Skin epidermis (tissue), 12 donors: ENCODE data around the gene COL27A1.
A peak's percentile ranks its signal among the peaks of the same experiment; 100 is the strongest.
"Not testable (repeated sequence)": the region's sequence is repeated elsewhere in the genome, so short reads cannot be mapped to it uniquely, and the experiment has no call there.

Source experiments
- H3K27ac ChIP-seq, 21 experiments: fragments of 200-600 bp; sonication (generic) in 11 of 21; one replicate each; pipeline ENCODE4 v1.5.0; 2020; ENCODE audit warnings: mild to moderate bottlenecking in 3 of 21, inconsistent platforms in 2 of 21, moderate library complexity in 2 of 21
- H3K4me3 ChIP-seq, 7 experiments: fragments of 200-600 bp; sonication (generic) in 2 of 7; one replicate each; pipeline ENCODE4 v1.5.0; 2020; ENCODE audit warnings: inconsistent platforms in 2 of 7, mild to moderate bottlenecking in 2 of 7, moderate library complexity in 1 of 7

The COL27A1 gene

DNA sequence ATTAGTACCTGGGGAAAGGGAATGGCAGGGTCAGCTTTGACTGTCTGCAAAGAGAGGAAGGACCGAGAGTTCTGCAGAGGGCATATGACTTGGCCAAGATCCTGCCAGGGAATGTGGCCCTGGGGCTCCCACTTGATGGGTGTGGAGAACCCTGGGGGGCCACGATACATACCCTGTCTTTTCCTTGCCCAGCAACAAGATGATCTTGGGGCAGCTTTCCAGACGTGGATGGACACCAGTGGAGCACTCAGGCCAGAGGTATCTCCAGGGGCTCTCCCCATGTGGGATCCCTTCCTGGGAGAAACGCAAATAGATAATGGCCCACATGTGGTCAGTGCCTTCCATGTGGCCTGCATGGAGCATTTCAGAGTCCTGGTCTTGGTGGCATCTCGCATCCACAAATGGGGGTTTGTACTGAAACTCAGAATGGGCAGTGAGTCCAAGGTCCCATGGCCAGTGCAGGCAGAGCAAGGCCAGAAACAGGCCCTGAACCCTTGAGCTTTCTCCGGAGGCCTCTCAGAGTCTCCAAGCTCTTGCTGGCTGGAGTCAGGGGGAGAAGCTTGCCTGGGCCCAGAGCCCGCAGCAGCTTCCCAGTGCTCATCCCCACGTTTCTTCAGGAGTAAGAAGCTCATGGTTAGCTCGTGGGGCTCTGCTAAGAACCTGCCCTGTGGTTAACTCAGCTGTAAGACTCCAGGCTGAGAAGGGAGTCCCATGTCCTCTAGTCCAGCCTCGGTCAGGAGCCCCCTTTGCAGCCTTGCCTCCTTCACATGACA is 149.3 kb downstream of the COL27A1 start:
- Histone ChIP-seq H3K4me3 (no peak overlapping the region), H3K27ac (no peak overlapping the region)

DNA sequence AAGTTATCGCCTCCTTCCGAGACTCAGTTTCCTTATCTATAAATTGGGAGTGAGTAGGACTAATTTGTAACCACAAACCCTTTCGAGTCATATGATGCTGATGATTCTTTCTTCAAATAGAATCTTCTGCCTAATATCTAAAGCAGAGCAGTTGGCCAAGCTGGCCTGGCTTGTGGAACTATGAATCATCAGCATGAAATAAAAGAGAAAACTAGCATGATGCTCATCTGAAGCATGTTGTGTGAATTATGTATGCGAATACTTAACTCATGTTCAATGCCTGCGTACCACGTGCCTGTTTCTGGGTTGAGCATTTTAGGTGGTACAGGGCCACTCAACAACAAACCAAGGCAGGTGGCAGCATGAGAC is 152.5 kb downstream of the COL27A1 start:
- Histone ChIP-seq H3K4me3 (no peak overlapping the region), H3K27ac (peak overlapping the region in 1 of 21 experiments; percentile 67)

DNA sequence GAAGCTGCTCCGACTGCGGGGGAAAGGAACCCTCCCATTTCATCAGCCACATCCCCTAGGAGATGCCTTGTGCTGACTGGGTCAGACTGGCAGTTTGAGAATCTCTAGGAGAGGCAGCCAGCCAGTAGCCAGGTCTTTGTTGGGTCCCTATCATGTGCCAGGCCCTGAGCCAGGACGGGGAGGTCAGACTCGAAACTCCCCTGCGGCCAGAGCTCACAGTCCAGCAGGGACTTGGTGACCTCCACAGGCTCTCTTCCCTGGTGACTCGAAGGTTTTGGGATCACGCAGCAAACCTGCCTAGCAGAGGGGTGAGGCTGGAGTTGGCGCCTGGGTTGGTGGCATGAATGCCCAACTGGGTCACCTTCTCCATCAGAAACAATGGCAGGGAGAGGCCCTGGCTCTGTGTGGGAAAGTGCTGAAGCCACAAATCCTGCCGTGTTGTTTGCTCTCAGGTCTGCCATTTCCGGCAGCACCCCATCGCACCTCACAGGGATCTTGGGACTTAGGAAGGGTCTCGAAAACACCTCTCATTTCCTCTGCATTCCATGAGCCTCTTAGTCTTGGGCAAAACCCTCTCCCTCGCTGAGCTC is 153.1 kb downstream of the COL27A1 start:
- Histone ChIP-seq H3K27ac (no peak overlapping the region), H3K4me3 (no peak overlapping the region)

DNA sequence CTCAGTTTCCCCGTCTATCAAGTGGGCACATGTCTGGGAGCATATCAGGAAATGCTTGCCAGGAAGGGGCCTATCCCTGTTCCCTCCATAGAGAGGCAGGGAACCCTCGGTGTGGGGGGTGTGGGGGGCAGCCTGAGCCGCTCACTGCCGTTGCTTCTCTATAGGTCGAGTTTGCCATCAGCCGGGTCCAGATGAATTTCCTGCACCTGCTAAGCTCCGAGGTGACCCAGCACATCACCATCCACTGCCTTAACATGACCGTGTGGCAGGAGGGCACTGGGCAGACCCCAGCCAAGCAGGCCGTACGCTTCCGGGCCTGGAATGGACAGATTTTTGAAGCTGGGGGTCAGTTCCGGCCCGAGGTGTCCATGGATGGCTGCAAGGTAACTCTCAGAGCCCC is 153.8 kb downstream of the COL27A1 start:
- Histone ChIP-seq H3K4me3 (no peak overlapping the region), H3K27ac (no peak overlapping the region)

DNA sequence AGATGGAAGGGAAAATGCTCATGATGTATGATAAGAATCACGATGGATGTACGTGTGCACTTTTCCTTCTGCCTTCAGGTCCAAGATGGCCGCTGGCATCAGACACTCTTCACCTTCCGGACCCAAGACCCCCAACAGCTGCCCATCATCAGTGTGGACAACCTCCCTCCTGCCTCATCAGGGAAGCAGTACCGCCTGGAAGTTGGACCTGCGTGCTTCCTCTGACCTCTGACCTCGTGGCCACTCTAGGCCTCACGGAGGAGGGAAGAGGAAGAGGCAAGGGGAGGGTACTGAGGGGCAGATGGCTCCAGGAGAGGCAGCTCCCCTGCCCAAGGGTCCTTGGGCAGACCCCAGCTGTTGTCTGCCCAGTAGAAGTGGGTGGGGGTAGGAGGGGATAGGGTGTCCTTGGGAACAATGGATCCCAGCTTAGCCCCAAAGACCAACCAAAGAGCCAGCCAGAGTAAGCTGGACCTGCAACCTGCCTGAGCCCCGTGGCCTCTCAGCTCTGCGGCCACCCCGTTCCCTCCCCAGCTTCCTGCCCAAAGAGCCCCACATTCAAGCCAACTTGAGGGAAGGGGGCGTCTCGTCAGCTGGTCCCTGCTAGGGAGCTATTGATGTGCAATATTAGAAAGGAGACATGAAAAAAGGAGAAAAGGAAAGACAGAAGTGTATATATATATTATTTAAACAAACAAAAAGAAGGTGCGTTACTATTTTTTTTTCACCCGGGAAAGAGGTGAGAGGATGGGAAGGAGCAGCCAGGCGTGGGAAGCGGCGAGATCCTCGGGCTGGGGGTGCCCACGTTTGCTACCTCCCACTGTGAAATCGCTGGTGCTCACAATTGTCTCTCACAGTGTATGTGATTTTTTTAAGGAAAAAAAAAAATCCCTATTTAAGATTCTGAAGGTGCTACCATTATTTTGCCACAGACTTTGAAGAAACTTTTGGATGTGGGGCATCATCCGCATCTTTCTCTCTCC is 155.4 kb downstream of the COL27A1 start:
- Histone ChIP-seq H3K4me3 (no peak overlapping the region), H3K27ac (no peak overlapping the region)

DNA sequence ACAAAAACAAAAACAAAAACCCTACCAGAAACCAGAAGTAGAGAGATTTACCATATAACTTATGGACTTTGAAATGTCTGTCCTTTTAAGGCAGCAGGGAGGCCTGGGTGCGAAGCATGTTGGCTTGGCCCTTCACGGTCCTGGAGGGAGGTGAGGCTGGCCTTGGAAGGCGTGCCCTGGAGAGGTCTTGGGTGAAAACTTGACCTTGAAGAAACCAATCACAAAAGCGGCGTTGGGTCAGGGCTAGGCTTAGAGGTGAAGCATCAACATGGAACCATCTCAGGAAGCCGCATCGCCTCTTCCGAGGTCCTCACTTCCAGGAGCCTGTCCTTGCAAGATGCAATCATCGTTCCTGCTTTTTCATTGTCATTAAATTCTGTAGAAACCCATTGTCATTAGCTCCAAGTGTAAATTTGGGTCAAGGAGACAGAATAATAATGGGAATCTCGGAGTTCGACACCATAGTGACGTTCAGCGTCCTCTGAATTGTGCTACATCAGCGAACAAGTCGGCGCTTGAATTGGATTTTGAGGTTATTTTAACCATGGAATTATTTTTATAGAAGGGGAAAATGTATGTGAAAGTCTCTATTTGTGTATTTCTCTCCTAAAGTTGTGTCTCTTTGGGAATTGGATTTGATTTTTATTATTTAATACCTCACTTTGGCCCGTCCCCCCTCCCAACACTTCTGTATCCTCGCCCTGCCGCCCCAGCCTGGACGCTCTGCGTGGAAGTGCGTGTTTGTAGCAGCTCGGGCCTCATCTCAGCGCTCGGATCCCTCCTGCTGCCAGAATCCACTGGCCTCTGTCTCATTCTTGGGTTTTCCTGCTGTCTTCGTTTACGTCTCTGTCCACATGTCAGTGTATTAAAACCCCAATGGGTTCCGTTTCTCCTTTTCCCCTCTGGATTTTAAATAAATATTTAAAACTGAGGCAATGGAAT is 156.5 kb downstream of the COL27A1 start:
- H3K27ac ChIP-seq: no peak overlapping the region
- no peak overlapping the region for H3K4me3 ChIP-seq

DNA sequence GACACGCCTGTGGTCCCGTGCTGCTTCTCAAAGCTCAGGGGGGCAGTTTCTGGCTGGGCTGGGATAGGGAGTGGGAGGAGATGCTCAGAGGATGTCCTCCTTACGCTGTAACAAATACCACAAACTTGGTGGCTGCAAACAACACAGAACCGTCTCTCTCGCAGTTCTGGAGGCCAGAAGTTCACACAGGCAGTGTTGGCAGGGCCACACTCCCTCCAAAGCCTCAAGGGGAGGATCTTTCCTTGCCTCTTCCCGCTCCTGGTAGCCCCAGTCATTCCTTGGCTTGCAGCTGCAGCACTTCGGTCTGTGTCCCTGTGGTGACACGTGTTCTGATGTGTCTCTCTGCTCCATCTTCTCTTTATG is 157.2 kb downstream of the COL27A1 start:
- Histone ChIP-seq H3K27ac (no peak overlapping the region), H3K4me3 (no peak overlapping the region)

DNA sequence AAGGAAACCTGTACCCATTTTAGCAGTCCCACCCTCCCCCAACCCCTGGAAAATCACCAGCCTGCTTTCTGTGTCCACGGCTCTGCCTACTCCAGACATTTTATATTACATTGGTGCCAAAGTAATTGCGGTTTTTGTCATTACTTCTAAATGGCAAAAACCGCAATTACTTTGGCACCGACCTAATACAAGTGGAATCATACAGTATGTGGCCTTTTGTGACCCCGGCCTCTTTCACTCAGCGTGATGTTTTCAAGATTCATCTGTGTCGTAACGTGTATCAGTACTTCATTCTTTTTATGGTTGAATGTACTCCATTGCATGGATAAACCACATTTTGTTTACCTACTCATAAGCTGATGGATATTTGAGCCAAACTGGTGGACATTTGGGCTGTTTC is 157.8 kb downstream of the COL27A1 start:
- no peak overlapping the region for H3K27ac ChIP-seq
- H3K4me3 ChIP-seq: no peak overlapping the region

DNA sequence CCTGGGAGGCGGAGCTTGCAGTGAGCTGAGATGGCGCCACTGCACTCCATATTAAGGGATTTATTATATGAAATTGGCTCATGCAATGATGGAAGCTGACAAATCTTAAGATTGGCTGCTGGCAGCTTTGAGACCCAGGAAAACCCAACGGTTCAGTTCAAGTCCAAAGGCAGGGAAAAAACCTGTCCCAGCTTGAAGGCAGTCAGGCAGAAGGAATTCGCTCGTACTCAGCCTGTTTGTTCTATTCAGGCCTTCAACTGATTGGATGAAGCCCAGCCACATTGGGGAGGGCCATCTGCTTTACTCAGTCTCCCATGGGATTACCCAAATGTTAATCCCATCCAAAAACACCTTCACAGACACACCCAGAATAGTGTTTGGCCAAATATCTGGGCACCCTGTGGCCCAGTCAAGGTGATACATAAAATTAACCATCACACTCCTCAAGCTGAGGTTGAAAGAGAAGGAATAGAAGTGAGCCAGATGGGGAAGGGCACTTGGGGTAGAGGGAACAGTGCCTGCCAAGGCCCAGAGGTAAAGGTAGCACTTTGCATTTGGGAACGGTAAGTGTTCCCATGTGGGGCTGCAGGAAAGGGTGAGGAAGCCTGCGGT is 159.0 kb downstream of the COL27A1 start:
- H3K27ac ChIP-seq: no peak overlapping the region

DNA sequence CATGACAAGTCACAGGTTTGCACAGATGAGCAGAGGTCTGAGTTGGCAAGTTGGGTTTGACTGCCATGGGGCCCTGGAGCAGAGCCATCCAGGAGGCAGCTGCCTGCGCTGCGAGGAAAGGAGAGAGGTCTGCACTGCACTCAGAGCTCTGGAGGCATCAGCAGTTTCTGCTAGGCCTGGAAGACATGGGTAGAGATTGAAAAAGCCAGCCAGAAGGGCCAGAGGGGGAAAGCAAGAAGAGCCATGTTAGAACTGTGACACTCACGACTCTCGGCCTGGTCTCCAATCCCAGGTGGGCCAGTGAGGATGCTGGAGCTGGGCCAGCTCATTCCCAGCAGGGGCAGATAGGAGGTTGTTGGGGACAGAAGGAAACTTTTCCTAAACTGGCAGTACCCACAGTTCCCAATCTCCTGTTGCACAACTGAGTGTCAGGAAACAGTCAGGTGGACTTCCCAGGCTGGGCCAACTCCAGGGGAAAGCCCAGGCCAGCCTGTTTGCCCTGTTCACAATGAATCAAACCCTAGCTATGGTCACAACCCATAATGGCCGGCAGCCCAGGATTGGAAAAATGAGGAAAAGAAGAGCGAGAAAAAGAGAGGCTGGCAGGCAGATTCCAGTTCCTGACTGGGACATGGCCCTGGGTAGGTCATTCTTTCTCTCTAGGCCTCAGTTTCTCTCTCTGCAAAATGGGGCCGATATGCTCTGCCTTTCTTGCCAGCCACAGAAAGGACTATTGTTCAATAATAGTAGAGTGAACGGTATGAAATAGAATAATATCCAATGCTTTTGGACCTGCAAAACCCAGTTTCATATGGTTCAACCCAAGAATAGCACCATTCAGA is 159.8 kb downstream of the COL27A1 start:
- Histone ChIP-seq H3K4me3 (no peak overlapping the region), H3K27ac (no peak overlapping the region)

More for the DNA sequence above, 159.0 kb downstream of the COL27A1 start:
- no peak overlapping the region for H3K4me3 ChIP-seq

DNA sequence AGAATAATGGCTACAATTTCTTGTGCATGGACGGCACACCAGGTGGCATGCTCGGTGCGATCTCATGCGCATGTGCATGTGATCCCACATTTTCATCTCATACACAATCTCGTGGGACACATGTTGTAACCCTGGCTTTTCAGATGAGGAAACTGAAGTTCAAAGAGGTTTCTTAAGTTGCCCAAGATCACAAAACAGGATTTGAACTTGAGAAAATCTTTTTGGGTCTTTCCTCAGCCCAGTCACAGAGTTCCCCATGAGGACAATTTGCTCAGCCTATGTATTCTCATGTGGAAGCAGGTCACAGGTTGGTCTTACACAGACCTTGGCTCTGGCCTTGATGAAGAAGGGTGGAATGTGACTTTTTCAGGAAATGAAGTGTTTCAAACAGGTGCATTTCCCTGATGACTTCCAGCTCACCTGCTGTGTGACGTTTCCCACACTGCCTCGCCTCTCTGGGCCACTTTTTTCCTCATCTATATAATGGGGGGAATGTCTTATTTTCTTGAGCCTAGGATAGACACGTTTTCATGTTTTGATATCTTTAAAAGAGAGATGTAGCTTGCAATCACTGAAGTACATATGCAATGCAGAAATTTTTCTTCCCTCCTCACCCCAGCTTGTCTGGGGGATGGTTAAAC is 160.5 kb downstream of the COL27A1 start:
- H3K27ac ChIP-seq: no peak overlapping the region
- H3K4me3 ChIP-seq: no peak overlapping the region

DNA sequence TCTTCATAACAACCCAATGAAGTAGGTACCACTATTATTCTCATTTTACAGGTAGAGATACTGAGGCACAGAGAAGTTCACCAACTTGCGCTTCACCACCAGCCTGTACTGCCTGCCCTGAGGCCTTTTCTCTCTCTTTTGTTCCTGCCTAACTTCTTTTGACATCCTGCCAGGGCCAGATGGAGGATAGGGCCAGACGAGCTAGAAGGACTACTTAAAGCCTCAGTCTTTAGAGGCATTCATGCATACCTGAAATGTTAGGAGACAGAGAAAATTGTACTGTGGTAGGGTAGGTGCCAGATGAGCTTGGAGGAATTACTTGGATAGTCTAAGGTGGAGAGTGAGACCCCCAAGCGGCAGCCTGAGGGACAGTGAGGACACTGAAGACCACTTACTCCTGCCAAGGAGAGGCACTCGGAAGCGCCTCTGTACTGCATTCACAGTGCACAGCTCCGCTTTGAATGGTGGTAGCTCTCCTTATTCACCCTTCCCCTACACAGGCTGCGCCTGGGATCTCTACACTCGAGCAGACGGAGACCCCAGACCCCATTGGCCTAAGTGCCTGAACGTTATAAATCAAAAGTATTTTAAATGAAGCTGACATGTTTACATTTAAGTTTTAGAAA is 161.4 kb downstream of the COL27A1 start:
- no peak overlapping the region for H3K4me3 ChIP-seq
- no peak overlapping the region for H3K27ac ChIP-seq

DNA sequence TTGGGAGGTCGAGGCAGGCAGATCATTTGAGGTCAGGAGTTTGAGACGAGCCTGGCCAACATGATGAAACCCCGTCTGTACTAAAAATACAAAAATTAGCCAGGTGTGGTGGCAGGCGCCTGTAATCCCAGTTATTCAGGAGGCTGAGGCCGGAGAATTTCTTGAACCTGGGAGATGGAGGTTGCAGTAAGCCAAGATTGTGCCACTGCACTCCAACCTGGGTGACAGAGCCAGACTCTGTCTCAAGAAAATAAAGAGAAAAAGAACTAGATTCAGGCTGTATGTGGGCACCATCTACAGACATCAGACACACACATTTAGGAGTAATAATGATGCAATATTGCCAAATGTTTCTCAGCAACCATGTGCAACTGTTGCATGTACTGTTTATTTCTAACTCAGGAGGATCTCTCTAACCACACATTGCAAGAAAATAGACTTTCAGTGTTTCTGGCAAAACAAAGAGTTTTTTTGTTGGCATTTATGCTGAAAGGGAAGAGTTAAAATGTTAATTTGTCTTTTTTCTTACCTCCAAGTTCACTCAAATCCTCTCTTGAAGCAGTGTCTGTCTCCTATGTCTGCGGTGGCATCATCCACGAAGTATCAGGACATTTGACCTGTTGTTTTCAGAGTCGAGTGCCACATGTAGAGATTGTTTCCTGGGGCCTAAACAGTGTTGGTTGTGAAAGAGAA is 162.5 kb downstream of the COL27A1 start:
- no peak overlapping the region for H3K27ac ChIP-seq
- H3K4me3 ChIP-seq: no peak overlapping the region

DNA sequence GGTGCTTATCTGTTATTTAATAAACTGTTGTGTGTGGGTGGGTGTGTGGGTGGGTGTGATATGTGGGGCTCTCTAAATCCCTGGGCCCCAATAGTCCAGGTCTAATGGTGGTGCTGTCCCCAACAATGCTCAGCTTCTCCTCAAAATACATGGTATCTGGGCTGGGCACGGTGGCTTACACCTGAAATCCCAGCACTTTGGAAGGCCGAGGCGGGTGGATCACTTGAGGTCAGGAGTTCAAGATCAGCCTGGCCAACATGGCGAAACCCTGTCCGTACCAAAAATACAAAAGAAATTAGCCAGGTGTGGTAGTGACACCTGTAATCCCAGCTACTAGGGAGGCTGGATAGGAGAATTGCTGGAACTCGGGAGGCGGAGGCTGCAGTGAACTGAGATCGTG is 163.1 kb downstream of the COL27A1 start:
- no peak overlapping the region for H3K27ac ChIP-seq
- H3K4me3 ChIP-seq: no peak overlapping the region

DNA sequence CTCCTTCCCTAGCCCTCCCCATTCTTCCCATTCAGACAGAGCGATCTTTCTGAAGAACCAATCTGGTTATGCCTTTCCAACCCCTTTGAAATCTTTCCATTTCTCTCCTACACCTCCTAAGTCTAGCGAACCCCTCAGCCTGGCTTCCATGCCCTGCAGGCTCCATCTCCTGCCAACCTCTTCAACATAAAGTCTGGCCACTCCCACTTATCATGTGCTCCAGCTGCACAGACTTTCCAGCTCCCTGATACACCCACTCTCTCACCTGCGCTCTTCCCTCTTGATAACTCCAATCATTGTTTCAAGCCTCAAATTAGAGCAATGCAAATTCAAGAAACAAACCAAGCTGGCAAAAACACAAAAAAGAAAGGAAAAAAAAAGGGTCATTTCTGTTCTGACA is 163.8 kb downstream of the COL27A1 start:
- Histone ChIP-seq H3K4me3 (no peak overlapping the region), H3K27ac (no peak overlapping the region)

DNA sequence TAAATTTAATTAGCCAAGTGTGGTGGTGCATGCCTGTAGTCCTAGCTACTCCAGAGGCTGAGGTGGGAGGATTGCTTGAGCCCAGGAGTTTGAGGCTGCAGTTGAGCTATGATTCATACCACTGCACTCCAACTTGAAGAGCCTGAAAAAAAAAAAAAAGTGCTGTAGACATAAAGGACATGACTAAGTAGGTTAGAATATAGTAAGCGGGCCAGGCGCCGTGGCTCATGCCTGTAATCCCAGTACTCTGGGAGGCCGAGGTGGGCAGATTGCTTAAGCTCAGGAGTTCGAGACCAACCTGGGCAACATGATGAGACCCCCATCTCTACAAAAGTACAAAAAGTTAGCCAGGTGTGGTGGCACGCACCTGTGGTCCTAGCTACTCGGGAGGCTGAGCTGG is 165.4 kb downstream of the COL27A1 start:
- H3K4me3 ChIP-seq, H3K27ac ChIP-seq: not testable (repeated sequence)

DNA sequence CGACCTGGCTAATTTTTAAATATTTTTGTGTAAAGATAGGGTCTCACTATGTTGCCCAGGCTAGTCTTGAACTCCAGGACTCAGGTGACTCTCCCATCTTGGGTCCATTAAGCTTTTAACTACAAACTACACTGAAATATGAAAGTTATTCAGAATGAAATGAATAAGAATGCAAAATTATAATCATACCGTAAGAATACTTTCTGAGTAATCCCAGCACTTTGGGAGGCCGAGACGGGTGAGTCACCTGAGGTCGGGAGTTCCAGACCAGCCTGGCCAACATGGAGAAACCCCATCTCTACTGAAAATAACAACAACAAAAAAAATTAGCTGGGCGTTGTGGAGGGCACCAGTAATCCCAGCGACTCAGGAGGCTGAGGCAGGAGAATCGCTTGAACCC is 166.4 kb downstream of the COL27A1 start:
- H3K27ac ChIP-seq: no peak overlapping the region
- H3K4me3 ChIP-seq: no peak overlapping the region
